Mesodermal cell (in vitro differentiated cells): ENCODE measurements around the gene CNOT6.

Experiments used
- H3K27ac ChIP-seq: 2 replicates; pipeline ENCODE4 v1.7.0; 2013; ENCODE audit warnings: mild to moderate bottlenecking, low read depth, low read length, moderate library complexity; ENCODE audit not compliant: severe bottlenecking
- H3K36me3 ChIP-seq: 2 replicates; pipeline ENCODE4 v1.7.1; 2013; ENCODE audit warnings: mild to moderate bottlenecking, low read length, moderate library complexity; ENCODE audit not compliant: control insufficient read depth, insufficient read depth
- H3K4me1 ChIP-seq: one replicate; pipeline ENCODE4 v1.7.1; 2013; ENCODE audit warnings: mild to moderate bottlenecking, low read length; ENCODE audit not compliant: insufficient read depth, control insufficient read depth, poor library complexity, severe bottlenecking
- H3K4me3 ChIP-seq: 2 replicates; pipeline ENCODE4 v1.7.0; 2013; ENCODE audit warnings: low read length, control low read depth, mild to moderate bottlenecking; ENCODE audit not compliant: insufficient read depth, poor library complexity, severe bottlenecking; ENCODE audit errors: extremely low read depth
- H3K9me3 ChIP-seq: 2 replicates; pipeline ENCODE4 v1.7.1; 2013; ENCODE audit warnings: mild to moderate bottlenecking, low read length, moderate library complexity; ENCODE audit not compliant: control insufficient read depth
- WGBS, 2 experiments: methylation state at CpG; one replicate each; pipeline ENCODE4 v1.1.5; 2013; ENCODE audit warnings: missing lambda C conversion rate in 2 of 2; ENCODE audit not compliant: insufficient coverage in 2 of 2; 5-methylcytosine and 5-hydroxymethylcytosine counted together

The CNOT6 gene

GRCh38 chr5:180535573-180535972, 41.4 kb downstream of the CNOT6 start:
- Histone ChIP-seq H3K4me1 (no peaks in the 10 kb centered on the region), H3K27ac (no peak overlapping the region), H3K4me3 (no peak overlapping the region), H3K9me3 (no peaks in the 10 kb centered on the region), H3K36me3 (peaks cover 75% of the 10 kb centered on the region)
- no CpG with 5 or more reads among the region's 4 CpGs for WGBS, 2 experiments

- H3K4me3 ChIP-seq: no peak overlapping the region
- no peaks in the 10 kb centered on the region for H3K4me1 ChIP-seq
- WGBS, 2 experiments: 0 to 83% methylated on average over 1 to 2 of the region's 6 CpGs
- H3K27ac ChIP-seq: no peak overlapping the region
- no peaks in the 10 kb centered on the region for H3K9me3 ChIP-seq
- H3K36me3 ChIP-seq: peaks cover 71% of the 10 kb centered on the region
Measured at GRCh38 chr5:180540050-180540694, 46.0 kb downstream of the CNOT6 start.

- no peak overlapping the region for H3K4me3 ChIP-seq
- no peaks in the 10 kb centered on the region for H3K4me1 ChIP-seq
- H3K36me3 ChIP-seq: peaks cover 61% of the 10 kb centered on the region
- H3K9me3 ChIP-seq: no peaks in the 10 kb centered on the region
- 94 to 97% methylated on average over 6 to 9 of the region's 9 CpGs for WGBS, 2 experiments
- no peak overlapping the region for H3K27ac ChIP-seq
Measured at GRCh38 chr5:180541710-180542109, 47.5 kb downstream of the CNOT6 start.

GRCh38 chr5:180545248-180545647, 51.1 kb downstream of the CNOT6 start:
- no CpG with 5 or more reads among the region's 3 CpGs for WGBS, 2 experiments
- H3K36me3 ChIP-seq: peaks cover 66% of the 10 kb centered on the region
- H3K9me3 ChIP-seq: no peaks in the 10 kb centered on the region
- H3K4me1 ChIP-seq: no peaks in the 10 kb centered on the region
- no peak overlapping the region for H3K4me3 ChIP-seq
- no peak overlapping the region for H3K27ac ChIP-seq

- Histone ChIP-seq H3K4me1 (no peaks in the 10 kb centered on the region), H3K27ac (no peak overlapping the region), H3K4me3 (no peak overlapping the region), H3K9me3 (no peaks in the 10 kb centered on the region), H3K36me3 (peaks cover 70% of the 10 kb centered on the region)
- no CpG with 5 or more reads among the region's 3 CpGs for WGBS, 2 experiments
Measured at GRCh38 chr5:180548563-180548962, 54.4 kb downstream of the CNOT6 start.

- Histone ChIP-seq H3K4me1 (no peaks in the 10 kb centered on the region), H3K9me3 (no peaks in the 10 kb centered on the region), H3K36me3 (peaks cover 87% of the 10 kb centered on the region), H3K4me3 (no peak overlapping the region), H3K27ac (no peak overlapping the region)
- WGBS, 2 experiments: 86 to 100% methylated on average over 1 to 2 of the region's 3 CpGs
Measured at GRCh38 chr5:180553530-180553929, 59.4 kb downstream of the CNOT6 start.

GRCh38 chr5:180555168-180555921, 61.2 kb downstream of the CNOT6 start:
- peaks cover 76% of the 10 kb centered on the region for H3K36me3 ChIP-seq
- H3K4me3 ChIP-seq: no peak overlapping the region
- no peaks in the 10 kb centered on the region for H3K4me1 ChIP-seq
- no peak overlapping the region for H3K27ac ChIP-seq
- H3K9me3 ChIP-seq: no peaks in the 10 kb centered on the region
- WGBS, 2 experiments: 94 to 97% methylated on average over 3 of the region's 7 CpGs

GRCh38 chr5:180557217-180557809, 63.1 kb downstream of the CNOT6 start:
- Histone ChIP-seq H3K36me3 (peaks cover 69% of the 10 kb centered on the region), H3K4me3 (no peak overlapping the region), H3K4me1 (no peaks in the 10 kb centered on the region), H3K27ac (no peak overlapping the region), H3K9me3 (no peaks in the 10 kb centered on the region)
- WGBS, 2 experiments: no CpG with 5 or more reads among the region's 2 CpGs

- Histone ChIP-seq H3K36me3 (peaks cover 68% of the 10 kb centered on the region), H3K27ac (no peak overlapping the region), H3K9me3 (no peaks in the 10 kb centered on the region), H3K4me3 (no peak overlapping the region), H3K4me1 (no peaks in the 10 kb centered on the region)
- 94% methylated on average over 5 to 6 of the region's 11 CpGs for WGBS, 2 experiments
Measured at GRCh38 chr5:180558232-180558631, 64.1 kb downstream of the CNOT6 start.

GRCh38 chr5:180563994-180564393, 69.8 kb downstream of the CNOT6 start:
- no peak overlapping the region for H3K27ac ChIP-seq
- no CpG with 5 or more reads among the region's 3 CpGs for WGBS, 2 experiments
- H3K9me3 ChIP-seq: no peaks in the 10 kb centered on the region
- no peaks in the 10 kb centered on the region for H3K4me1 ChIP-seq
- no peak overlapping the region for H3K4me3 ChIP-seq
- peaks cover 70% of the 10 kb centered on the region for H3K36me3 ChIP-seq

GRCh38 chr5:180568914-180569313, 74.7 kb downstream of the CNOT6 start:
- 77 to 84% methylated on average over 6 to 7 of the region's 8 CpGs for WGBS, 2 experiments
- Histone ChIP-seq H3K9me3 (no peaks in the 10 kb centered on the region), H3K4me3 (no peak overlapping the region), H3K36me3 (peaks cover 89% of the 10 kb centered on the region), H3K27ac (no peak overlapping the region), H3K4me1 (no peaks in the 10 kb centered on the region)
